Heart right ventricle (tissue), 16 donors: ENCODE data around the gene ALPK1. TPM values are rescaled to one million over a fixed set of nuclear protein-coding genes. Genes with fewer than 3 reads are reported as not detected.

Source experiments
- ATAC-seq, 8 donors: fragments of 200-7000 bp; cut with Tn5 transposase; one replicate each; pipeline ENCODE4 v1.9.1; 2020; ENCODE audit warnings: mild to moderate bottlenecking in 8 of 8, moderate library complexity in 8 of 8, moderate number of reproducible peaks in 1 of 8
- DNase-seq, 2 donors: peaks; one replicate each; pipeline ENCODE4 v3.0.0-alpha.2; 2020
- H3K27ac ChIP-seq, 10 donors: fragments of 200-600 bp; sonication (generic) in 2 of 10; one replicate each; pipeline versions ENCODE4 v1.5.0 to v1.8.0; 2020 to 2022; ENCODE audit warnings: mild to moderate bottlenecking in 3 of 10
- H3K27me3 ChIP-seq, 7 donors: fragments of 200-600 bp; one replicate each; pipeline ENCODE4 v1.8.0; 2021 to 2022; ENCODE audit warnings: mild to moderate bottlenecking in 2 of 7
- H3K36me3 ChIP-seq, 9 donors: fragments of 200-600 bp; sonication (generic) in 1 of 9; one replicate each; pipeline versions ENCODE4 v1.5.0 to v1.8.0; 2020 to 2022; ENCODE audit warnings: mild to moderate bottlenecking in 2 of 9
- H3K4me1 ChIP-seq, 9 donors: fragments of 200-600 bp; sonication (generic) in 1 of 9; one replicate each; pipeline versions ENCODE4 v1.5.0 to v1.8.0; 2020 to 2022; ENCODE audit warnings: mild to moderate bottlenecking in 4 of 9
- H3K4me3 ChIP-seq, 10 donors: fragments of 200-600 bp; sonication (generic) in 2 of 10; one replicate each; pipeline versions ENCODE4 v1.5.0 to v1.8.0; 2020 to 2022; ENCODE audit warnings: mild to moderate bottlenecking in 7 of 10, moderate library complexity in 2 of 10
- H3K9me3 ChIP-seq, 11 donors: fragments of 200-600 bp in 10 of 11; sonication (generic) in 2 of 11; one replicate each; pipeline versions ENCODE4 v1.5.0 to v1.8.0; 2013 to 2022; ENCODE audit warnings: mild to moderate bottlenecking in 2 of 11, control low read depth in 1 of 11, moderate library complexity in 1 of 11
- WGBS, 2 donors: extraction: QIAGEN DNeasy Blood & Tissue Kit; methylation state at CpG; one replicate each; pipeline ENCODE4 v1.1.7; 2013; ENCODE audit warnings: inconsistent platforms in 1 of 2; 5-methylcytosine and 5-hydroxymethylcytosine counted together
- intact Hi-C, 10 donors: fragments of 100-400 bp; cut with DNase I; formaldehyde crosslinking; loops; one replicate each; pipeline versions ENCODE4 v1.11.1 to v1.14.2; 2022
- polyA plus RNA-seq, 2 donors: library from polyadenylated mRNA; stranded (reverse); fragments of 200-250 nt; gene quantifications; one replicate each; pipeline ENCODE4 v1.2.3, GENCODE V29; 2013
- total RNA-seq, 10 donors: library from RNA; stranded (reverse); fragmentation: NEBNext Ultra II Directional in 3 of 10; extraction: Animal tissue kit (Norgen Biotek cat#: 25700) in 3 of 10; gene quantifications; one replicate each; pipeline versions ENCODE4 v1.2.1 to v1.2.4, GENCODE V29; 2021 to 2023
- TF ChIP-seq, protein P1 (sequence below), 9 donors: fragments of 200-600 bp; sonication (generic) in 2 of 9; IDR thresholded peaks; one replicate each; pipeline versions ENCODE4 v1.5.0 to v1.8.0; 2021 to 2022; ENCODE audit warnings: antibody characterized with exemption in 9 of 9, mild to moderate bottlenecking in 5 of 9, moderate library complexity in 1 of 9
- donor health status: Arrhythmogenic right ventricular cardiomyopathy.
- donor health status: ischemic (EF 13 %, LVEDD 7.1; RV severe dilation, severe dysfunction).
- donor health status: healthy with polysubstance abuse.
- donor health status: DM: no; HTN: yes; CAD: no.
- donor health status: DM: no; HTN: no; CAD: no.
- donor health status: ischemic (EF 25% LVEDD 6.9; RV normal size, moderate dysfunction).
- donor health status: ischemic (EF 25% LVEDD 5.7; RV mildly dilated, moderate dysfunction).
- donor health status: healthy.
- donor health status: DM: yes; HTN: yes; CAD: no.
- donor health status: Ischemic cardiomyopathy.
- donor health status: ischemic (EF 35%, LVEDD 5.7; RV mildly dilated, moderate dysfunction).
- donor health status: nonischemic (EF 11% LVEDD 7.7; RV severe dilation, severe dysfunction).
- donor health status: DM: yes; HTN: yes; CAD: no.
- donor health status: PGD.
- donor health status: ischemic (EF 29% LVEDD 5.4; RV normal size, mild dysfunction).
- donor health status: nonischemic (EF 23%, LVEDD 6.1; RV moderate dilation, normal function).

Gene ALPK1
- total and polyA plus RNA-seq, 12 donors, result 1.1 to 11.0 (median 4.4) TPM

DNA sequence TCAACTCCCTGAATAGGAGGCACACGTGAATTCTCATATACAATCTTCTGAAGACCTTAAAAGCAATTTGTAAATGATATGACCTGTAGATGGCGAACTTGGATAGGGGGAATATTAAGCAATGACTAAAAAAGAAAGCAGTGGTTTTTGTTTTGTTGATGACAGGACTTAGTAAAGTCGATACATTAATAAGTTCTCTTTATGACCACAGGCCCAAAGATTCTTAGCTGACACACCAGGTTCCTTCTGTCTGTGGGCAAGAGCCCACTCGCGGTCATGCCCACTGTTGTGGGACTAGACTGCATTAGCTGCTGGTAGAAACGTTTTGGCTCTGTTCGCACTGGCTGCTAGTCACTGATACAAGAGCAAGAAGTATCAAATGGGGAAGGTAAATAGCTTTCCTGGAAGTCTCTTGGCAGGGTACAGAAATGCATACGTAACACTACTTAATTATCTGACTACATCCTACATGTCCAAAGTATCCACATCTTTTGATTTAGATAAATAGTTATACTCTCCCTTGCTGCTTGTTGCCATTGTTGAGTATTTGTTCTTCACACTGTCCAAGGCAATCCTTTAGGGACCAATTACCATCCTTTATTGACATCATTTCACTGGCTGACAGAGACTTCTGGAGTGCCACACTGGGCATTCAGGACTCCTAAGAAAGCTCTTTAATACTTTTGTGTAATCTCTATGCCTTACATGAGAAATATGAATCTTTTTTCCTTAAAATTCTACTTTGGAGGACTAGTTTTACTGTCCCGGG is 31.0 kb downstream of the ALPK1 start:
- intact Hi-C loops, result loop anchor here (1.0 to 10.0 kb wide), 10 partner anchors 194 to 437 kb away; no protein-coding TSS in a partner anchor
- 56 to 59% methylated on average over 9 of the region's 9 CpGs for WGBS, 2 donors
- H3K4me3 ChIP-seq, result no peak overlapping the region
- TF ChIP-seq, protein P1, sequence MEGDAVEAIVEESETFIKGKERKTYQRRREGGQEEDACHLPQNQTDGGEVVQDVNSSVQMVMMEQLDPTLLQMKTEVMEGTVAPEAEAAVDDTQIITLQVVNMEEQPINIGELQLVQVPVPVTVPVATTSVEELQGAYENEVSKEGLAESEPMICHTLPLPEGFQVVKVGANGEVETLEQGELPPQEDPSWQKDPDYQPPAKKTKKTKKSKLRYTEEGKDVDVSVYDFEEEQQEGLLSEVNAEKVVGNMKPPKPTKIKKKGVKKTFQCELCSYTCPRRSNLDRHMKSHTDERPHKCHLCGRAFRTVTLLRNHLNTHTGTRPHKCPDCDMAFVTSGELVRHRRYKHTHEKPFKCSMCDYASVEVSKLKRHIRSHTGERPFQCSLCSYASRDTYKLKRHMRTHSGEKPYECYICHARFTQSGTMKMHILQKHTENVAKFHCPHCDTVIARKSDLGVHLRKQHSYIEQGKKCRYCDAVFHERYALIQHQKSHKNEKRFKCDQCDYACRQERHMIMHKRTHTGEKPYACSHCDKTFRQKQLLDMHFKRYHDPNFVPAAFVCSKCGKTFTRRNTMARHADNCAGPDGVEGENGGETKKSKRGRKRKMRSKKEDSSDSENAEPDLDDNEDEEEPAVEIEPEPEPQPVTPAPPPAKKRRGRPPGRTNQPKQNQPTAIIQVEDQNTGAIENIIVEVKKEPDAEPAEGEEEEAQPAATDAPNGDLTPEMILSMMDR (IDR thresholded peaks at IDR 0.05), result peak in 8 of 9 donors; percentile 43 to 65 (median 54)
- DNase-seq, result no peak
- peaks cover 0 to 5% (median 0%) of the 10 kb centered on the region in 9 donors for H3K4me1 ChIP-seq
- H3K27ac ChIP-seq, result no peak overlapping the region
- peaks cover 0 to 41% (median 0%) of the 10 kb centered on the region in 9 donors for H3K36me3 ChIP-seq
- ATAC-seq, result peak in 2 of 8 donors; percentile 41 to 46
- no peaks in the 10 kb centered on the region for H3K27me3 ChIP-seq
- no peaks in the 10 kb centered on the region for H3K9me3 ChIP-seq

DNA sequence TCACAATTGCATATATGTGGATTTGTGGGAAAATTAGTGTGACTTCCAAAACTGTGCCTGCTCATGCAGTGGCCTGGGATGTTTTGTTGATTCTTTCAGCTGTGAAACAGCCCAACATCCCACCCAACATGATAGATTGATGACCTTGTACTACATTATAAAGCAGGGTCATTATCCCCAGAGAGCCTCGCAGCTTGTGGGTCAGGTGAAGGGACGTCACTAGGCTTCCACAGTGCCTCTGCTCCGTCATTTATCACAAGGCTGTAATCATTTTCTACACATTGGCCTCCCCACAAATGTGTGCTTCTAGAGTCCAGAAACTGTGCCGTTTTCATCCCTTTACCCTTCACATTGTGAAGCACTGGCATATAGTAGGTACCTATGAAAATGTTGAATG is 31.6 kb downstream of the ALPK1 start:
- WGBS, 2 donors, result 94 to 96% methylated on average over 4 of the region's 4 CpGs
- no peak for DNase-seq
- H3K36me3 ChIP-seq, result peaks cover 0 to 45% (median 0%) of the 10 kb centered on the region in 9 donors
- intact Hi-C loops, result loop anchor here (1.0 to 10.0 kb wide), 10 partner anchors 194 to 436 kb away; no protein-coding TSS in a partner anchor
- H3K9me3 ChIP-seq, result no peaks in the 10 kb centered on the region
- no peak overlapping the region for H3K4me3 ChIP-seq
- H3K4me1 ChIP-seq, result peaks cover 0 to 5% (median 0%) of the 10 kb centered on the region in 9 donors
- H3K27ac ChIP-seq, result no peak overlapping the region
- no peak for ATAC-seq
- TF ChIP-seq, protein P1 (IDR thresholded peaks at IDR 0.05), result no peak
- no peaks in the 10 kb centered on the region for H3K27me3 ChIP-seq

DNA sequence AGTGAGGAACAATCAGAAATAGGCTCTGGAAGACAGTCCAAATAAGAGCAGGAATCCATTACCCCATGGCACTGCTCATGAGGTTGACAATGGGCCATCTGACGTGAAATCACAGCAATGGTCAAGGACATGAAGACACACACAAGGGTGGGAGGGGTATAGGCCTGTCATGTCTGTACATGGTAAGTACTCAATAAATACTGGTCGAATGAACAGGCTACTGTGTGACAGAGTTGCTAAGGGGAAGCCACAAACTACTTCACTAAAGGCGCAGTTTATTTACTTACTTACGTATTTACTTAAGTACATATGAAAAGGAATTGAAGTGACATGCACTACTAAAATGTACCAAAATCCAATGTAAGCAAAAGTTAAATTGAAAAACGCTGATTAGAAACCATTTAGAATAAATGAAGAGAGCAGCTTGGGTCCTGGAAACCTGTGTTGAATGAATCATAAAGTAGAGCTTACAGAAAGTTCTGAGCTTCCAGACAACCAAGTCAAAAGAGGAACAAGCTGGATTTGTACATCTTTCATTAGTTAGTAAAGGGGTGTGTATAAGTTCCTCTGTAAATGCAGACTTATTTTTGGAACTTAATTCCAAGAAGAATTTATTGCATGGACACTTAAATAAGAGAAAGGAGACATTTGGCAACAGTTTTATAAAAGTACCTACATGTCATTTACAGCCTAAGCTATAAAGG is 32.7 kb downstream of the ALPK1 start:
- TF ChIP-seq, protein P1 (IDR thresholded peaks at IDR 0.05), result no peak
- Histone ChIP-seq H3K4me1 (peaks cover 0 to 5% (median 0%) of the 10 kb centered on the region in 9 donors), H3K27me3 (no peaks in the 10 kb centered on the region), H3K9me3 (no peaks in the 10 kb centered on the region), H3K4me3 (no peak overlapping the region), H3K36me3 (peaks cover 0 to 40% (median 0%) of the 10 kb centered on the region in 9 donors), H3K27ac (no peak overlapping the region)
- DNase-seq (no peak), ATAC-seq (no peak)
- intact Hi-C loops, result loop anchor here (2.0 to 10.0 kb wide), 9 partner anchors 192 to 435 kb away; no protein-coding TSS in a partner anchor
- 88 to 90% methylated on average over 5 of the region's 5 CpGs for WGBS, 2 donors

DNA sequence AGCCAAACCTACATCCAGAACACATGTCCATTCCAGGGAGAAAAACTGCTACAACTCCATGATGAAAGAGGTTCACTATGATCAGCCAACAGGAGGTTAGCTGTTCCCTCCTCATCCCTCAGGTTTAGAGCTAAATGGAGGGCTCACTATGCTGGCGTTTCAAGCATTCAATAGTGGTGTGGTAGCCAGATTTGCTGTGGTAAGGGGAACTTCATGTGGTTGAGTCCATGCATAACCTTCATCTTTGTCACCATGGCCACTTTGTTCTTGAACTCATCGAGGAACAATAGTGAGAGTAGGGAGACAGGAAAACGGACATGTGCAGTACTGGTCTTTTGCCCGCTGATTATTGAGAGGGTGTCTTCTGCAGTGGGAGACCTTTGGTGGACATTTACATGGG is 33.8 kb downstream of the ALPK1 start:
- ATAC-seq (no peak), DNase-seq (no peak)
- TF ChIP-seq, protein P1 (IDR thresholded peaks at IDR 0.05), result no peak
- peaks cover 0 to 5% (median 0%) of the 10 kb centered on the region in 9 donors for H3K4me1 ChIP-seq
- no peaks in the 10 kb centered on the region for H3K27me3 ChIP-seq
- H3K27ac ChIP-seq, result no peak overlapping the region
- intact Hi-C loops, result no loop called here
- WGBS, 2 donors, result 88 to 89% methylated on average over 4 of the region's 4 CpGs
- no peak overlapping the region for H3K4me3 ChIP-seq
- peaks cover 0 to 29% (median 0%) of the 10 kb centered on the region in 9 donors for H3K36me3 ChIP-seq
- H3K9me3 ChIP-seq, result no peaks in the 10 kb centered on the region
